8988T (cell line): ENCODE measurements around the gene MACROD2.

Experiments used
- DNase-seq: peaks from one replicate; pipeline ENCODE4 v3.0.0; 2011

The MACROD2 gene

DNA sequence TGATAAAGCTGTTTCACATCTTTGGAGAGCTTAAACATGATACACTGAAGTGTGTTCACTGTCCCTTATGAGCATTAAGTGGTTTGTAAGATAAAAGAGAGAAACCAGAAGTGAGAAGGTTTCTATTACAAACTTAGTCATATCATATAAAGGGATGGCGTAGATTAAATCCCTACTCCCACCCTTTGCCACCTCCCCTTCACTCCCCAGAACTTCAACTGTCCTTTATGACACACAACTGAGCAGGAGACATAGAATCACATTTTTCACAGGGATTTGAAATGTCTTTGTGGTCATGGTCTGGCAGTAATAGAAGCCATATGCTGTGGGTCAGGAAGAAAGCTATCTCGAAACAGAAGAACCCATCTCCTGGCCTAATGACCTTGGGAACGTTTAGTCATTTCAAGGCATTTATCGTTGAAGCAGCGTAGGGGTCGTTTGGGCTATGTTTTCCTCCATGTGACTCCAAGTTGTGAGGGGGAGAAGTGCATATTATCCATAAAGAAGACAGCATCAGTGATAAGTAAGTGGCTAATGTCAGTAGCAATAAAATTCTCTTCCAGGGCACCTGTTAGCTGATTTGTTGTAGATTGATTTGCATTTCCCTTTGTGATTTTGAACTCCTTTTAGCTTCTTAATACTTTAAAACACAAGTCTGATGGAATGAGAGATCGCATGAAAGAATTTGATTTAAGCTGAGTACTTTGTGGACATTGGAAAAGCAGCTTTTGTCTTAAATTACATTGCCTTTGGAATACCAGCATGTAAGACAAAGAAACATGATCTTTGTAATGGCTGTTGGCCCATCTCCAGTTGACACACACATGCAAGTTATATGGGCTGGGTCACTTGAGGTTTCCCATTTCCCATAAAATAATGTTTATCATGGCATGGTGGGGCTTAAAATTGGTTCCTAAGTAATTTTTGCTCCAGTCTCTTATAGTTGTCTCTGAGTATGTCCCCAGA lies 843.6 kb downstream of the MACROD2 start:
- no peak for DNase-seq

DNA sequence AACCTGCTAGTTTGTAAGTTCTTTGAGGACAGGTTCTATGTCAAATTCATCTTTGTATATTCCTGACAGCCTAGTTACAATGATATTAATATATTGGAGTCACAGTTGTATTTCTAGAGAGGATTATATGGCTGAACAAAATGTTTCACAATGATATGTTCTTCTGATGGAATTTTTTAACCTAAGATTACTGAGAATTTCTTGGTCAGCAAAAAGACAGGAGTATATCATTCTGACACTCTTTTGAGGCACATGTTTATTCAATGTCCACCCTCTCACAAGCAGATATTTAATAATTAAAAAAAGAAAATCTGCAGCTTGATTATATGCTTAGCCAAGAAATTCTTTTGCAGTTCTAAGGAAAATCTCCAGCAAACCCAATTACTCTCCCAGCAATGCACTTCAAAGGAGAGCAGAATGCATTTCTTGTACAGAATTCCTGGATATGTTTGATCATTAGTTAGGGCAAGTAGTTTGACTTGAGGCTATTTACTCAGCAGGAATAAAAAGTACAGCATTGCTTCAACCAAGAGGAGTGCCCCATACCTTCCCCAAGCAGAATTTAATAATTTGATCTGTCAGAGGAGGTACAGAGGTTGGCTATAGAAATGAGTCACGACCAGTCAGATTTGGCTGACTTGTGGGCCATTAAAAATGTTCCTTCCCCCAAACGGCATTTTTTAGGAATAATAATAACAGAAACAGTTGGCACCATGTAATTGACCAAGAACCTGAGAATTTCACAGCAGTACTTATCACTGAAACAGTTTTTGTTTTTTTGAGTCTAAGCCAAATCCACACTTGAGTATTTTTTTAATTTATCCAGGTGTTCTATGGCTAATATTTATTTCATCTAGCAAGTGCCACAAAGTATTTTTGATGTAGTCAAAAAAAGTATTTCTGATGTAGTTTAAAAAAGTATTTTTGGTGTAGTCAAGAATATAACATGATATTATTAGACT lies 850.2 kb downstream of the MACROD2 start:
- no peak for DNase-seq

DNA sequence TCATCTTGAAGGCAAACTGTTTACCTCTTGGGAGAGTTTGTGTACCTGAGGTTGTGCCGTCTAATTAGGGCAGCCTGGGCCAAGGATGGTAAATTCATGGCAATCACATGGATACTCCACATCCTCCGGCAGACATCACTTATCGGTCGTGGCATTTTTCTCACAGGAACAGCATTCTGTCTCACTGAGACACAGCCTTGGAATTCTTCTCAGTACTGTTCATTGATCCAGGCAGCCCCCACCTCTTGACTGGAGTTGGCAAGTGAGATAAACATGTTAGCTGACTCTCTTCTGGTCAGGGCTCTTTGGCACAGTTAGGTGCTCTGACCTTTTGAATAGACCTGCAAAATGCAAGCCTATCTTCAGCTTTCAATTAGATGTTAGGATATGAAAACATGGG lies 853.5 kb downstream of the MACROD2 start:
- no peak for DNase-seq

DNA sequence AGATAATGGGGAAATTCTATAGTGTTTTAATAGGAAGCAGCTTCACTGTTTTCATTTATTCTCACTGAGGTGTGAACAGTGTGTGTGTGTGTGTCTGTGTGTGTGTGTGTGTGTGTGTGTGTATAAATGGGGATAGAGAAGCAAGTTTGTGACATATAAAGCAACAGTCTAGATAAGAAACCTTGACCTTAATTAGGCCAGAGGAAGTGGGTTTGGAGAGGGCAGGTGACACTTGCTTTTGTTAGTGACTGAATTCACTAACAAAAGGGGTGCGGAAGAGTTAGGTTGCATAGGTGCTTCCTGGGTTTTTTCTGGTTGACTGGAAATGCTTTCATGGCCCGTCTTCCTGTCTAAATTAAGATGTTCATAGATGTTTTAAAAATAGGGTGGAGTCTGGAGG lies 857.8 kb downstream of the MACROD2 start:
- no peak for DNase-seq

DNA sequence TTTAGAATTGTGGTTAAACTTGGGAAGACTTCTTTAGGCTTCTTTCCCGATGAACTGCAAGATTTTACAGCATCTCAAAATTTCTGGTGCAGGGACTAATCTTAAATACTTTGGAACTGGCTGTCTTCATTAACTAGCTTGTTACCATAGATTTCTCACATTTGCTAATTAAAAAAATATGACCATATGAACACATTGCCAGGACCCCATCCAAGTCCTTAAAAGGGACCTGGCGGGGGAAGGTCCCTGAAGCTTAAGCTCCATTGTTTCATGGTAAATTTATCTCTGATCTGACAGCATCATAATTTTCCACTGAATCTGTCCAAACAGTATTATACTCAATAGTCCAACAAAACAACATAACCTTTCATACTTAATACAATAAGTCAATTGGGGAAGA lies 859.9 kb downstream of the MACROD2 start:
- no peak for DNase-seq

DNA sequence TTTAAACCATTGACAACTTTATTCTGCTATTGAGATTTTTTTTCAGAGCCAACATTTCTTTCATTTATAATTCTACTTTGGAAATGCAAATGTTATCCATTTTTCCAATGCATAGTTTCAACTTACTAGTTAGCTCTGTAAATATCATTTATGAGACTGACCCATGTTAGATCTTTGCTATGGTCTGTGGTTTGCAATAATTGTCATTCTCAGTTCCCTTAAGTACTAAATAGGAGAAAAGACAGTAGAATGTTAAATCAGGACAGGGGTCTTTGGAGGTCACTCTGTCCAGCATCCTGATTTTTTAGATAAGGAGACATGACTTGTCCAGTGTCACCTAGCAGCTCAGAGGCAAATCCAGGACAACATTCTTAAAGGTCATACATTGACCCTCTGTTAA lies 864.3 kb downstream of the MACROD2 start:
- no peak for DNase-seq

DNA sequence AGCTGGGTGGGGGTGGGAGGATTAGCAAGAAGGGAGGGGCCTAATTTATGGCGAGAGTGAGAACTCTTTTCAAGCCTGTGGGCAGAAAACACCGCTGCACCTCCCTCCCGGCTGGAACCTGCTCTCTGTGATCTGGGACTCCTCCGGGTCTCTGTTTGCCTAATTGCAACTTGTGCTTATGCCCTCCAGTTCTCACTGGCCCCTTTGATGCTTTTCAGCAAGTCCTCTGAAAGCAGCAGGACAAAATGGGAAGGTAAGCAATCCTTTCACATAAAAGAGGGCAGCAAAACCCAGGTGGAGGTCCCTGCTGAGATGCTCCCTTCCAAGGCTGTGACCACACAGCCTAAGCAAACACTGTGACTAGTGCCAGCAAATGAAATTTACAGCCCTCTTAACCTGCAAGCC lies 865.1 kb downstream of the MACROD2 start:
- DNase-seq: no peak

DNA sequence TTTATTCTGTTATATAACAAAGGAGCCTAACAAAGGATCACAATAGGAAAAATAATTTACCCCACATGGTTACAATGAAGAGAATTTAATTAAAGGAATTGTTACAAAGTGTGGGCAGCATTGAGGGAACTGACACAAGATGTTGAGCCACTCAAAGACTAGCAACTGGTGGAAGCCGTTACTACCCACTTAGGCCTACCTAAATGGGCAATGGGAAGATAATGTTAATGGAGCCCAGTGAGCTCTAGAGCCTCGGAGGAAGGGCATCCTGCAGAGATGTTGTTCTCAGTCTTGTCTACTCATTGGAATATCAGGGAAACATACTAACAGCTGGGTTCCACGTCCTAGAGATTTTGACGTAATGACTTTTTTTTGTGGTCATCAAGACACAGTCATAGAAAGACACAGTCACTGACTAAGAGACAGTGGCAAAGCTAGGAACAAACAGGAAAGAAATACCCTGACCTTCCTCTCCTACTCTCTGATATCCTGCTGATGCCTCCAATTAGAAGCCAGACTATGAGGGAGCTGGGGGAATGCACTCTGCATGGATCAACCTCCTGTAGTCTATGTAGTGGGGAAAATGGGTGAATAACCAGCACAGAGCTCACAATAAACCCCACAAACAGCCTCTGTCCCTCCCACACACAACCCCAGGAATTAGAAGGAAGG lies 865.8 kb downstream of the MACROD2 start:
- no peak for DNase-seq

DNA sequence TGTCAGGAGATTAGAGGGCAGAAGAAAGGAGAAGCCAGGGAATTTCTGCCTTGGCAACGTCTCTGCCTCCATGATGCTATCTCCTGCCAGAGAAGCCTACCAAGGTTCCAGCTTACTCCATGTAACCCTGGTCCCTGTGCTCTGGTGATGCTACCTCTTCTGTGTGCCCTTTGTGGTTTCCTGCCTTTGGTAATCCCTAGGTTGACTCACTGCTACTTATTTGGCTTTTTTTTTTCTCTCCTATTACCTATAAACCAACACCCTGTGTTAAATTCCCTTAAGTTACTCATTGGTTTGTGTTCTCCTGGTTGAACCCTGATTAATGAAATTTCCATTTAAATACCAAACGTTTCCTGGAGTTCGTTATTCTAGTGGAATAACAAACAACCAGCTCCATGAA lies 869.9 kb downstream of the MACROD2 start:
- DNase-seq: no peak

DNA sequence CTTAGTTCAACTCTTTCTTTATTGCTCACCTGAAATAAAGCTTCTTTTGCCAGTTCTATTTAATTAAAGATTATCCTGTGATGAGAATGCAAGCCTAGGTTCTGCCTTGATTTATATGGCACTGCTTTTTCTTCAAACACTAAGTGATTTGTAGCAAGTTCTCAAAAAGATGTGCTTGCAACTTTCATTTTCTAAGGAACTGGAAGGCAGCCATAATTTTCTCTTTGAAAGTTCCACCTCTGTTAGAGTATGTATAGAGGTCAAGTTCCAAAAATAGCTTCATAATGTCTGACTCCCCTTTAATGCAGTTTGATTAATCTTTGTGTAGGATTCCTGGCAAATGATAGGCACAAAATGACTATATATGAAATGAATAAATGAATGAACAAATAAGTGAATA lies 870.4 kb downstream of the MACROD2 start:
- DNase-seq: no peak

DNA sequence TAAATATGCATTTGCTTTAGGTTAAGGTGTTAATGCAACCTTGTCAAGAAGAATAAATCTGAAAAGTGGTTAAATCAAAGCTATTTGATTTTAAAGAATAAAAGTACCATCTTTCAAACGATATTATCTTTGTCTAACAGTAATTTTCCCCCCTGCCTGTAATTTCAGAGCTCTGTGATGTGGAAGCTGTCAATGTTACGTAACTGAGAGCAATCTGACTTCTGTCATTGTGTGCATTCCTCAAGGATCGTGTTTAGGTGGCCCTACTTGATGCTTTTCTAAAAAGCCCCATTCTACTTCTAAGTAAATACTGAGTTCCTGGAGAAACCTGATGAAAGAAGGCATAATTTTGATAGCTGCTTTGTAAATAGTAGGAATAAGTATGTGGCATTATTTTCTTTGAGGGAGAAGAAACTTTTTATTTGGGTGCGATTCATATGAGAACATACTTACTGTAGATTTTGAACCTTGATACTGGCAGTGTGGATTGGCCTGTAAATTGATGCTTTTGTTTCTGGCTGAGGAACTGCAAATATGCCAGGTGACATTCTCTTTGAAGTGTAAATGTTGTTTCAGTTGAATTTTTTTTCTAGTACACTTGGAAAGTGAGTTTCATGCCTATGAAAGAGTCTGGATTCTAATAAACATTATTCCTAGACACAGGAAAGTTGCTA lies 871.7 kb downstream of the MACROD2 start:
- DNase-seq: no peak

DNA sequence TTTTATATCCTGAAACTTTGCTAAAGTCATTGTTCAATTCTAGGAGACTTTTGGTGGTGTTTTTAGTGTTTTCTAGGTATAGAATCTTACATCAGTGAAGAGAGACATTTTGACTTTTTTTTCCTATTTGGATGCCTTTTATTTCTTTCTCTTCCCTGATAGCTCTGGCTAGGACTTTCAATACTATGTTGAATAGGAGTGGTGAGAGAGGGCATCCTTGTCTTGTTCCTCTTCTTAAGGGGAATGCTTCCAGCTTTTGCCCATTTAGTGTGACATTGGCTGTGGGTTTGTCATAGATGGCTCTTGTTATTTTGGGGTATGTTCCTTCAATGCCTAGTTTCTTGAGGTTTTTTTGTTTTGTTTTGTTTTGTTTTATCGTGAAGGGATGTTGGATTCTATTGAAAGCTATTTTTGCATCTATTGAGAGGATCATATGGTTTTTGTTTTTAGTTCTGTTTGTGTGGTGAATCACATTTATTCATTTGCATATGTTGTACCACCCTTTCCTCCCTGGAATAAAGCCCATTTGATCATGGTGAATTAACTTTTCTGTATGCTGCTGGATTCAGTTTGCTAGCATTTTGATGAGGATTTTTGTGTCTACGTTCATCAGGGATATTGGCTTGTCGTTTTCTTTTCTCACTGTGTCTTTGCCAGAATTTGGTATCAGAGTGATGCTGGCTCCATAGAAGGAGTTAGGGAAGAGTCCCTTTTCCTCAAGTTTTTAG lies 882.1 kb downstream of the MACROD2 start:
- no peak for DNase-seq

DNA sequence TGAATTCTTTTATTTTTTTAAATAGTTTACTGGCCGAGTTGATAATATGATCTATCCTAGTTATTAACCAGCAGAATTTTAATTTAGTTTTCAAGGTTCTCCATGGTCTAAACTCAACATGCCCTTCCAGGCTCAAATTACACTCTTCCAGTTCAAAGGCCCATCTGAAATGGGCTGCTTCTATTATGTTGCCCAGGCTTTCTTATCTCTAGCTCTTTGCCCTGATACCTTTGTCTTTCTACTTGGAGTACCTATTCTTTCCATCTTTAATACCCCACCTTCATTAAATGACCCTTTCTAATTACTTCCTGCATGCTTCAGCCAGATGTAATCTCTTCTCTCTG lies 883.3 kb downstream of the MACROD2 start:
- DNase-seq: no peak

DNA sequence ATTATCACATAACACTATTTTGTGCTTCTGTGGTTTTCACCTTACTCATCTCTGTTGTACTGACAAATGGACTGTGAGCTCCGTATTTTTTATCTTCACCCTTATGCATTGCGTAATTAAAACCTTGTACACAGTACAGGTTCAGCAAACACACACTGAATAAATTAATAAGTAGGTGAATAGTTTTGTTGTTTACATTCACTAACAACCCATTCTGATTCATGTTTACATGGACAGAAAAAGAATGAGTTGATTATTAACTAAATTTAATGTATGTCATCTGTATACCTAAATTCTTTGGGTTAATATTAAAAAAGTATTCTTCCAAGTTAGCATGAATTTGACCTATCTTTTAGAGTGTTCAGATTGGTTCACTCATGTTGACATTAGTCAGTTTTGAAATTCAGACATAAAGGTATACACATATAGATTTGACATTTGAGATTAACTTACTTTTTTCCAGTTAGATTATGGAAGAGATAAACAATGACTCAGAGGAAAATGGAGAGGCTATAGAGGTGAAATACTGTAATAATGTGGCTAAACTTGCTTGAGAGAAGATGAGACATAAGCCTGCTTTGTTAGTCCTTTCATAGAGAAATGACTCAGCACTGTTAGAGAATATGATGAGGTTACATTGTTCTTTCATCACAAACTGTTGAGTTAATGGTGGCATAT lies 883.8 kb downstream of the MACROD2 start:
- DNase-seq: no peak

DNA sequence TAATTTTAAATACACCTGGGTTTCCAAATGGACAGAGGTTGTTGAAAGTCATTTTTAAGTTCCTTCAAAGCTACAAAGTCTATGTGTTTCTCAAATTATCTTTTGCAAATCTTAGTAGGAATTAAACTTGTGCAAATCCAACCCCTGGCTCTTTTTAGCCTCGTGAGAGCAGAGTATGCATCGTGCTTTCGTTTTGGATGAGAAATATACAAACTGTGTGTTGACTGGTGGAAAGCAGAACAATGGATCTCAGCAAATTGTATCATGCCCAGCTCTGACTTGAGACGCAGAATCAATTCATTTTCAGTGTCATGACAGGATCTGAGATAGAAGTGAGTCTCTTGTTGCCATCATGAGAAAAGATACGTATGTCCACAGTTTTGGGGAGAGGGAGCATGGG lies 884.5 kb downstream of the MACROD2 start:
- DNase-seq: no peak

DNA sequence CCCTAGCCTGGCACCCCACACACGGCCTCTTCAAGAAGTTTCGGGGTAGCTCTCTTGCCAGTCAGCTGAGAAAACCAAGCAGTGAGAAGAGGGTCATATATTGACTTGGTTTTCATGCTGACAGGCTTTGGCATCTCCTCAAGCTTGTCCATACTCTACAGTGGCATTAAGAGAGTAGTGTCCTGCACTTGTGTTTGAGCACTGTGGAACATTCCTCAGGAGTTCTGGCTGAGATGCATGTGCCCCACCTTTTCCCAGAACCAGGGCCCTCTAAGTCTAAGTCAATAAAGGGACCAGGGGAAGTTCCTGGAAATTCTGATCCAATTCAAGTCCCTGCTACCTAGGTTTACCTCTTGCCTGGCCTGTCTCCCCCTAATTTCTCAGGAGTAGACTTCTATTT lies 886.2 kb downstream of the MACROD2 start:
- no peak for DNase-seq

DNA sequence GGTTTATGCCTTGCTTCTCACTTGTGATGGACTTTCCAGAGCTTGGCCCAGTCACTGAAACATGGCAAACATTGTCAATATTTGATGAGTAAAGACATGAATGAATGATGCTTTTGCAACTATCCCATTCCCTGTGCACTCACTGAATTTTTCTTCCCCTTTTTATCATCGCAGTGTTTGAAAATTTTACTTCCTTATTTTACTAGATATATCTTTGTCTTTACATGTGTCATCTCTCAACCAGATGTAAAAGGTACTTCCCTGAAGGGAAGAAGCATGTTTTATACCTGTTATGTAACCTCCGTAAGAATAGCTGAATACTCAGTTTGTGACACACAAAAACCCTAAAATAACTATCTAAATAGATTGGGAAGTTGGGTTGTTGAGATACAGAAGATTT lies 886.8 kb downstream of the MACROD2 start:
- no peak for DNase-seq

DNA sequence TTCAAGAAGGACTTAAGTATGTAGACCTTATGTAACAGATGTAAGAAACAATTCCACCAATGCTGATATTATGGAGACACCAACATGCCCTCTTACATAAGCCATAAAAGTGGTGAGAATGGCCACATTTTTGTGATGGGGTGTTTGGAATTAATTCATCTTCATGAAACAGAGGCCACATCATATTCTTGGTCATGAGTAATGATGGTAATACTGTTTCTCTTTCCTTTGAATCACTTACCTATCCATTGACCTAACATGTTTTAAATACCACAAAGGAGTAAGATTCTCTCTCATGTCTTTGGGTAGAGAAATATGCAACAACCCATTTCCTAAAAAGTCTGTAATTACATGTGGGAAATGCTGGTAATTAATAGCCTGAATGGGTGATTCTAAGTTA lies 887.5 kb downstream of the MACROD2 start:
- DNase-seq: no peak

DNA sequence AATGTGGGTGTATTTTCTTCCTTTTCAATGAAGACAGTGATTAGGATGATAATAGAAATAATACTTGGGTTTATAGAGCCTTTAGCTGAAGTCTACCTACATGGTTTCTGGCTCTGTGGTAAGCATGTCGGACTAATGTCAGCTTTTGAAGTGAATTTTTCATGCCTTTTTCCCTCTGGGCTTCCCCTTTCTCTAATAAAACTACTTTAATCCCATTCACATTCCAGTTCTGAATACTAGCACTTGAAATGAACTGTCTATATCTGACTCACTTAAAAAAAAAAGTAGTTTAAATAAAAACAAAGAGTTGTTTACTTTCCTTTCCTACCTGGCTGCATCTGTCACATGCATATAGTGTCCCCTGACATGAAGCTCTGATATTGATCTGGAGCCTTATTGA lies 888.0 kb downstream of the MACROD2 start:
- DNase-seq: no peak

DNA sequence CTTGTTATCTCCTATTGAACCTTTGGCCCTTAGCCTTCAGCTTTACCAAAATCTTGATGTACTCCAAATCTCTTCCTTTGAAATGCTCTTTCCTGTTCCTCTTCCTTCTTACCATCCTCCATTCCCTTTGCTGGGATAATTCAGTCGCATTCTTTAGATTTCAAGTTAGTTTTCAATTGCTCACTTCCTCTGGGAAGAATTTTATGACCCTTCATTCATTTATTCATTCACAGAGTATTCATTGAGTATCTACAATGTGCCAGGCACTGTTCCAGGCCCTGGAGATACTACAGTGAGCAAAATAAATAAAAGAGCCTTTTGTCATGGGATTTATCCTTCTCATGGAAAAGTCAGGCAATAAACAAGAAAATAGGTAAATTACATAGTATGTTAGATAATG lies 890.3 kb downstream of the MACROD2 start:
- no peak for DNase-seq

DNA sequence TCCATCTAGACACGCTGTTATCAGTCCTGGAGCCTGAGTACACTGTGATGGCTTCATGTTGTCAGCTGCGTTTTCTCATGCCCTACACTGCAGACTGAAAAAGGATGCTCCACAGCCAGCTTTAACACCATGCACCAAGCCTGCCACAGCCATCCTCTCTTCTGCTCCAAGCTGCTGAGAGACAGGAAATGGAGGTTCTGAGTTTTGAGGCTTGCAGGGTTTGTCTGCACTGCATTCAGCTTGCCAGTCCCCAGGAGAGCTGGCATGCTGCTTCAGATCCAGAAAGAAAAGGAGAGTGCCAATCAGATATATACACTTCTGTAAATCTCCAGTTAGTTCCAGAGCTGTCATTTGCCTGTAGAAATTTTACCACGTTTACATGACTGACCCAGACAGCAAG lies 892.8 kb downstream of the MACROD2 start:
- DNase-seq: no peak
